Measurements from ENCODE around the gene PPFIBP2.
A peak's percentile ranks its signal among the peaks of the same experiment; 100 is the strongest.
"Not testable (repeated sequence)": the region's sequence is repeated elsewhere in the genome, so short reads cannot be mapped to it uniquely, and the experiment has no call there.

Gene PPFIBP2

GRCh38 chr11:7512525-7513233, 1.1 kb upstream of the PPFIBP2 start:
- H3K27me3 ChIP-seq (ENCODE audit: control insufficient read depth in 1 of 2, insufficient read depth in 2 of 2, low read length in 2 of 2): no peaks in the 10 kb centered on the region
- peak overlapping the region; percentile 85 to 96 for H3K4me3 ChIP-seq (ENCODE audit: low read depth in 1 of 2, low read length in 2 of 2)
- H3K9me3 ChIP-seq (ENCODE audit: control insufficient read depth in 1 of 2, low read length in 2 of 2): no peaks in the 10 kb centered on the region
- H3K9ac ChIP-seq (ENCODE audit: low read depth in 1 of 2, low read length in 2 of 2): peak overlapping the region; percentile 61 to 77
- H3K4me1 ChIP-seq (ENCODE audit: control insufficient read depth in 1 of 2, insufficient read depth in 2 of 2, low read length in 2 of 2): peaks cover 39 to 44% of the 10 kb centered on the region in 2 donors
- peak overlapping the region; percentile 82 for H3K27ac ChIP-seq (ENCODE audit: low read depth, low read length)
- peaks cover 0 to 2% of the 10 kb centered on the region in 2 donors for H3K36me3 ChIP-seq (ENCODE audit: control insufficient read depth in 1 of 2, insufficient read depth in 2 of 2, low read length in 2 of 2)

GRCh38 chr11:7514099-7514591, 346 bp downstream of the PPFIBP2 start:
- Histone ChIP-seq H3K27me3 (ENCODE audit: control insufficient read depth in 1 of 2, insufficient read depth in 2 of 2, low read length in 2 of 2) (no peaks in the 10 kb centered on the region), H3K9ac (ENCODE audit: low read depth in 1 of 2, low read length in 2 of 2) (peak overlapping the region; percentile 51 to 77), H3K27ac (ENCODE audit: low read depth, low read length) (peak overlapping the region; percentile 82), H3K4me3 (ENCODE audit: low read depth in 1 of 2, low read length in 2 of 2) (peak overlapping the region; percentile 85 to 96), H3K9me3 (ENCODE audit: control insufficient read depth in 1 of 2, low read length in 2 of 2) (no peaks in the 10 kb centered on the region), H3K36me3 (ENCODE audit: control insufficient read depth in 1 of 2, insufficient read depth in 2 of 2, low read length in 2 of 2) (peaks cover 0 to 2% of the 10 kb centered on the region in 2 donors), H3K4me1 (ENCODE audit: control insufficient read depth in 1 of 2, insufficient read depth in 2 of 2, low read length in 2 of 2) (peaks cover 36 to 39% of the 10 kb centered on the region in 2 donors)

DNA sequence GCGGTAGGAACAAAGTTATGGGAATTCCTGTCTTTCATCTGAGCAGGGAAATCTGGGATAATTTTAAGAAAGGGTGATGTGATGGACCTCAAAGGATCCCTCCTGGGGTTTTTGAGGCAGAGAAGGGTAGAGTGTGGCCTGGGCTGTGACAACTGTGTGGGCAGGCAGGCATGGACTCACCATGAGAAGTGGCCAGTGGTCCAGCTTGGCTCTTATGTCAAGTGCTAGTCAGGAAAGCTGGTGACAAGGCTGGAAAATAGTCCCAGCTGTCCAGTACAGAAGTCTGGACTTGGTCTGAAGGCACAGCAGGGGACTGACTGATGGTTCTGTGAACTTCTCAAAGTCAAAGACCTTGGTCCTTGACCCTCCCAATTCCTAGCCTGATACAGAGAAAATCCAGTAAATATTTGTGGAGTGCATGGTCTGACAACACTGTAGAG, 1.7 kb downstream of the PPFIBP2 start:
- peaks cover 37 to 40% of the 10 kb centered on the region in 2 donors for H3K4me1 ChIP-seq (ENCODE audit: control insufficient read depth in 1 of 2, insufficient read depth in 2 of 2, low read length in 2 of 2)
- H3K27me3 ChIP-seq (ENCODE audit: control insufficient read depth in 1 of 2, insufficient read depth in 2 of 2, low read length in 2 of 2): no peaks in the 10 kb centered on the region
- H3K27ac ChIP-seq (ENCODE audit: low read depth, low read length): no peak overlapping the region
- H3K36me3 ChIP-seq (ENCODE audit: control insufficient read depth in 1 of 2, insufficient read depth in 2 of 2, low read length in 2 of 2): no peaks in the 10 kb centered on the region
- H3K4me3 ChIP-seq (ENCODE audit: low read depth in 1 of 2, low read length in 2 of 2): no peak overlapping the region
- H3K9ac ChIP-seq (ENCODE audit: low read depth in 1 of 2, low read length in 2 of 2): no peak overlapping the region
- no peaks in the 10 kb centered on the region for H3K9me3 ChIP-seq (ENCODE audit: control insufficient read depth in 1 of 2, low read length in 2 of 2)

GRCh38 chr11:7516475-7516874, 2.7 kb downstream of the PPFIBP2 start:
- Histone ChIP-seq H3K27me3 (ENCODE audit: control insufficient read depth in 1 of 2, insufficient read depth in 2 of 2, low read length in 2 of 2) (no peaks in the 10 kb centered on the region), H3K4me3 (ENCODE audit: low read depth in 1 of 2, low read length in 2 of 2) (no peak overlapping the region), H3K9ac (ENCODE audit: low read depth in 1 of 2, low read length in 2 of 2) (no peak overlapping the region), H3K9me3 (ENCODE audit: control insufficient read depth in 1 of 2, low read length in 2 of 2) (no peaks in the 10 kb centered on the region), H3K27ac (ENCODE audit: low read depth, low read length) (no peak overlapping the region), H3K4me1 (ENCODE audit: control insufficient read depth in 1 of 2, insufficient read depth in 2 of 2, low read length in 2 of 2) (peaks cover 43 to 44% of the 10 kb centered on the region in 2 donors), H3K36me3 (ENCODE audit: control insufficient read depth in 1 of 2, insufficient read depth in 2 of 2, low read length in 2 of 2) (no peaks in the 10 kb centered on the region)

GRCh38 chr11:7517743-7518142, 3.9 kb downstream of the PPFIBP2 start:
- H3K4me1 ChIP-seq (ENCODE audit: control insufficient read depth in 1 of 2, insufficient read depth in 2 of 2, low read length in 2 of 2): peaks cover 35 to 41% of the 10 kb centered on the region in 2 donors
- H3K36me3 ChIP-seq (ENCODE audit: control insufficient read depth in 1 of 2, insufficient read depth in 2 of 2, low read length in 2 of 2); H3K4me3 ChIP-seq (ENCODE audit: low read depth in 1 of 2, low read length in 2 of 2); H3K27me3 ChIP-seq (ENCODE audit: control insufficient read depth in 1 of 2, insufficient read depth in 2 of 2, low read length in 2 of 2); H3K9ac ChIP-seq (ENCODE audit: low read depth in 1 of 2, low read length in 2 of 2); H3K9me3 ChIP-seq (ENCODE audit: control insufficient read depth in 1 of 2, low read length in 2 of 2); H3K27ac ChIP-seq (ENCODE audit: low read depth, low read length): not testable (repeated sequence)

- H3K27me3 ChIP-seq (ENCODE audit: control insufficient read depth in 1 of 2, insufficient read depth in 2 of 2, low read length in 2 of 2): no peaks in the 10 kb centered on the region
- no peaks in the 10 kb centered on the region for H3K36me3 ChIP-seq (ENCODE audit: control insufficient read depth in 1 of 2, insufficient read depth in 2 of 2, low read length in 2 of 2)
- H3K27ac ChIP-seq (ENCODE audit: low read depth, low read length): no peak overlapping the region
- no peak overlapping the region for H3K9ac ChIP-seq (ENCODE audit: low read depth in 1 of 2, low read length in 2 of 2)
- no peak overlapping the region for H3K4me3 ChIP-seq (ENCODE audit: low read depth in 1 of 2, low read length in 2 of 2)
- no peaks in the 10 kb centered on the region for H3K9me3 ChIP-seq (ENCODE audit: control insufficient read depth in 1 of 2, low read length in 2 of 2)
- peaks cover 42 to 46% of the 10 kb centered on the region in 2 donors for H3K4me1 ChIP-seq (ENCODE audit: control insufficient read depth in 1 of 2, insufficient read depth in 2 of 2, low read length in 2 of 2)
Observed at GRCh38 chr11:7518811-7519562, 5.2 kb downstream of the PPFIBP2 start.

DNA sequence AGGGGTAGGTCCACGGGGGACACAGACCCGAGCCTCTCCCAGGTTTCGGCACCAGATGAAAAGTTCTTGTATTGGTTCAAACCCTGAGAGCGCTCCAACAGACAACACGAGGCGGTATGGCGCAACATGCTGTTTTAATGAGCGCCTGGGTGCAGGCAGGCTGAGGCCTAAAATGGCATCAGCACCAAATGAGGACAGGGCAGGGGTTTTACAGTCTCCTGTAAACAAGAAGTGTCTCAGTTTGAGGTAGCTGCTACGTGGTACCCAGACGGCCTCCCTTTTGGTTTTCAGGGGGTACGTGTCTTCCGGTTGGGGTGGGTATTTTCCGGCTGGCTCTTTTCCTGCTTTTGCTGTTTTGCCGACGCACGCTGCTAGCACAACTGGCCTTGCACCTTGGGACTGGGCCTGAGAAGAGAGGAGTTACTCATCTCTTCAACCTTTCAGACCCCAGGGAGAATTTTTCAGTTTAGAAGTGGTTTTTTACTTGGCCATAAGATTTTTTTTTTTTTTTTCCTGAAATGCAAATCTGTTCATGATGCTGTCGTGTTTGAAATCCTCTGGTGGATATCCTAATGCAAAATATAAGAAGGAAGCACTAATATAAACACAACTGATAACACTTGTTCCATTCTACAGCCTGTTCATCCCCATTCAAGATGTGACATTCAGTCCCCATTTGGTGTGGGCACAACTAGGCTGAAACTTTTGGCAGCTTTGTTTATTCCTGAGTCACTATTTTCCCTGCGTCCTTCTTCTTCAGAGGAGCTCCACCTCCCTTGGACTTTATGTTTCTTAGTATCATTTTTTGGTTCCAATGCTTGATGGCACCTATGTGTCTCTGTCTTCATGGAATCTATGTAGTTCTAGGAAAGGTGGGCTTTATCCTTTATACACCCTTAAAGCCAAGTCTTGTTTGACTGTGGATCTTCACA, 6.5 kb downstream of the PPFIBP2 start:
- no peak overlapping the region for H3K9ac ChIP-seq (ENCODE audit: low read depth in 1 of 2, low read length in 2 of 2)
- H3K4me1 ChIP-seq (ENCODE audit: control insufficient read depth in 1 of 2, insufficient read depth in 2 of 2, low read length in 2 of 2): peaks cover 47 to 48% of the 10 kb centered on the region in 2 donors
- H3K4me3 ChIP-seq (ENCODE audit: low read depth in 1 of 2, low read length in 2 of 2): peak overlapping the region in 1 of 2 donors; percentile 32
- H3K27me3 ChIP-seq (ENCODE audit: control insufficient read depth in 1 of 2, insufficient read depth in 2 of 2, low read length in 2 of 2): no peaks in the 10 kb centered on the region
- H3K9me3 ChIP-seq (ENCODE audit: control insufficient read depth in 1 of 2, low read length in 2 of 2): no peaks in the 10 kb centered on the region
- H3K27ac ChIP-seq (ENCODE audit: low read depth, low read length): no peak overlapping the region
- H3K36me3 ChIP-seq (ENCODE audit: control insufficient read depth in 1 of 2, insufficient read depth in 2 of 2, low read length in 2 of 2): no peaks in the 10 kb centered on the region

- peak overlapping the region in 1 of 2 donors; percentile 32 for H3K4me3 ChIP-seq (ENCODE audit: low read depth in 1 of 2, low read length in 2 of 2)
- no peak overlapping the region for H3K9ac ChIP-seq (ENCODE audit: low read depth in 1 of 2, low read length in 2 of 2)
- H3K27me3 ChIP-seq (ENCODE audit: control insufficient read depth in 1 of 2, insufficient read depth in 2 of 2, low read length in 2 of 2): no peaks in the 10 kb centered on the region
- no peaks in the 10 kb centered on the region for H3K9me3 ChIP-seq (ENCODE audit: control insufficient read depth in 1 of 2, low read length in 2 of 2)
- H3K27ac ChIP-seq (ENCODE audit: low read depth, low read length): no peak overlapping the region
- no peaks in the 10 kb centered on the region for H3K36me3 ChIP-seq (ENCODE audit: control insufficient read depth in 1 of 2, insufficient read depth in 2 of 2, low read length in 2 of 2)
- peaks cover 47 to 48% of the 10 kb centered on the region in 2 donors for H3K4me1 ChIP-seq (ENCODE audit: control insufficient read depth in 1 of 2, insufficient read depth in 2 of 2, low read length in 2 of 2)
Observed at GRCh38 chr11:7520981-7521487, 7.2 kb downstream of the PPFIBP2 start.

- Histone ChIP-seq H3K36me3 (ENCODE audit: control insufficient read depth in 1 of 2, insufficient read depth in 2 of 2, low read length in 2 of 2) (no peaks in the 10 kb centered on the region), H3K27me3 (ENCODE audit: control insufficient read depth in 1 of 2, insufficient read depth in 2 of 2, low read length in 2 of 2) (no peaks in the 10 kb centered on the region), H3K4me3 (ENCODE audit: low read depth in 1 of 2, low read length in 2 of 2) (no peak overlapping the region), H3K4me1 (ENCODE audit: control insufficient read depth in 1 of 2, insufficient read depth in 2 of 2, low read length in 2 of 2) (peaks cover 44 to 49% of the 10 kb centered on the region in 2 donors), H3K27ac (ENCODE audit: low read depth, low read length) (no peak overlapping the region), H3K9ac (ENCODE audit: low read depth in 1 of 2, low read length in 2 of 2) (no peak overlapping the region), H3K9me3 (ENCODE audit: control insufficient read depth in 1 of 2, low read length in 2 of 2) (no peaks in the 10 kb centered on the region)
Observed at GRCh38 chr11:7522121-7522520, 8.3 kb downstream of the PPFIBP2 start.

Data from duodenal mucosa (tissue), 2 donors.